KMS-11 (cell line): ENCODE measurements around the gene HSPB3.

Experiments used
- H2AFZ ChIP-seq: fragments of 200-600 bp; sonication (generic); 2 replicates; pipeline ENCODE4 v1.6.1; 2016; ENCODE audit warnings: antibody characterized with exemption, mixed run types, low read depth
- H3K27ac ChIP-seq: fragments of 200-600 bp; sonication (generic); 2 replicates; pipeline ENCODE4 v1.6.1; 2016; ENCODE audit warnings: mild to moderate bottlenecking, mixed run types
- H3K27me3 ChIP-seq: fragments of 200-600 bp; sonication (generic); 2 replicates; pipeline ENCODE4 v1.6.1; 2017; ENCODE audit warnings: mild to moderate bottlenecking, low read depth, mixed run types, moderate library complexity; ENCODE audit not compliant: insufficient read depth
- H3K36me3 ChIP-seq: fragments of 200-600 bp; sonication (generic); 2 replicates; pipeline ENCODE4 v1.6.1; 2017; ENCODE audit warnings: mild to moderate bottlenecking, mixed run types; ENCODE audit not compliant: insufficient read depth
- H3K4me1 ChIP-seq: fragments of 200-600 bp; sonication (generic); 2 replicates; pipeline ENCODE4 v1.6.1; 2016; ENCODE audit warnings: mild to moderate bottlenecking, low read depth, mixed run types; ENCODE audit not compliant: poor library complexity, severe bottlenecking
- H3K4me2 ChIP-seq: fragments of 200-600 bp; sonication (generic); 2 replicates; pipeline ENCODE4 v1.7.0; 2016; ENCODE audit warnings: mild to moderate bottlenecking, mixed run types
- H3K4me3 ChIP-seq: fragments of 200-600 bp; sonication (generic); IDR thresholded peaks from 2 replicates; pipeline ENCODE4 v1.6.1; 2017; ENCODE audit warnings: low read depth, low read length, mixed read lengths; ENCODE audit not compliant: insufficient read depth
- H3K79me2 ChIP-seq: fragments of 200-600 bp; sonication (generic); 2 replicates; pipeline ENCODE4 v1.6.1; 2016; ENCODE audit warnings: low read depth, mixed run types; ENCODE audit not compliant: insufficient read depth
- H3K9ac ChIP-seq: fragments of 200-600 bp; sonication (generic); 2 replicates; pipeline ENCODE4 v1.6.1; 2016; ENCODE audit warnings: mild to moderate bottlenecking, mixed run types
- H4K20me1 ChIP-seq: fragments of 200-600 bp; sonication (generic); 2 replicates; pipeline ENCODE4 v1.6.1; 2016; ENCODE audit warnings: mild to moderate bottlenecking, mixed run types; ENCODE audit not compliant: insufficient read depth
- CTCF ChIP-seq: fragments of 200-600 bp; sonication (generic); conservative IDR thresholded peaks from 2 replicates; pipeline ENCODE4 v1.6.1; 2017; ENCODE audit warnings: low read depth, mild to moderate bottlenecking, antibody characterized with exemption, low read length, moderate library complexity, mixed read lengths

Gene HSPB3

DNA sequence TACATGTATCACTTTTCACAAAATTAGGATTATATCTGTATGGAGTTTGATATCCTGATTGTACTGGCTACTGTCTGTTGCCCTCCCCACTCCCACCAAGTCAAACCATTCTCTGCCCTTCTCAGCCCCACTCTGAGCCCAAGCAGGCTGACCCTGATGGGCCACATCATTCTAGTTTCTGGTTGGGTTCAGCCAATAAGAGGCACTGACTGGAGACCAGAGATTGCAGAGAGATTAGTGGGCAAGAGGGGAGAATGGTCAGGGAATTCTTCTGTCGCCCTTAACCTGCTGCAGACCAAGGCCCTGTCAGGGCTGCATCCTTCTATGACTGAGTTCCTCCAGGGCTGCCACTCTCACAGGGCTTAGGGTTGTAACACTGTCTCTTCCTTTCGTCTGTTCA, 2.7 kb downstream of the HSPB3 start:
- Histone ChIP-seq H4K20me1 (no peaks in the 10 kb centered on the region), H3K27me3 (no peaks in the 10 kb centered on the region), H3K27ac (no peak overlapping the region), H3K4me1 (no peaks in the 10 kb centered on the region), H3K79me2 (no peaks in the 10 kb centered on the region), H3K4me3 (no peak overlapping the region), H3K36me3 (no peaks in the 10 kb centered on the region), H2AFZ (no peak overlapping the region), H3K9ac (no peak overlapping the region), H3K4me2 (no peak overlapping the region)
- TF ChIP-seq CTCF: no peak

DNA sequence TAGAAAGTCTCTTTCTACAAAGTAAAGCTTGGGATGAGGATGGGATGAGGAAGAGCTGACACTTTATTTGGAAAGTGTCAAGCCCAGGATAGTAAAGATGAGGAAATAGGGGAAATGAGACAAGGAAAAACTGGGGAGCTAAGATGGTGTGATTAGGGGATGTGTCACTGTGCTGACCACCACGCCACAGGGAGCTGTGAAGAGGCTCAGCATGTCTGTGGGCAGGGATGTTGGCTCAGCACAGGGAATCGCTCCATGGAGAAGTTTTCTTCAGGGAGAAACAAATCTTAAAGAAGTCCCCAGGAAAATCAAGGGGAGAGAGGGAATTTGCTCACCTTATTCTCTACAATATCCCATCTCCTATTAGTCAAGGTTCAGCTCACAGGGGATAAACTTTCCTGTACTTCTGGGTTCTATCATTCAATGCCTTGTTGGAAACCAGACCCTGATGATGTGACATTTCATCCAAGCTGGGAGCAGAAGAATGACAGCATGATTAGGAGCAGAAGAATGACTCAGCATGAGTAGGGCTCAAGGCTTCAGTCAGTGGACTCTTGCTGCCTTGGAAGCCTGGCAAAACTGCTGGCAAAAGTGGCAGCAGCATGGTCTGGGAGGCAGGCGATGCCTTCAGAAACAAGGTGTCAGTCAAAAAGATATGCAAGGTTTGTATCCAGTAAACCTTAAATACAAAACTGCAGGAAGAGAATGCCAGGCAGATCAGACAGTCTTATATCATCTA, 4.9 kb downstream of the HSPB3 start:
- H3K4me1 ChIP-seq: no peaks in the 10 kb centered on the region
- H3K9ac ChIP-seq: no peak overlapping the region
- no peaks in the 10 kb centered on the region for H4K20me1 ChIP-seq
- H3K4me3 ChIP-seq: no peak overlapping the region
- H3K36me3 ChIP-seq: no peaks in the 10 kb centered on the region
- no peak overlapping the region for H2AFZ ChIP-seq
- H3K27ac ChIP-seq: no peak overlapping the region
- no peaks in the 10 kb centered on the region for H3K27me3 ChIP-seq
- H3K4me2 ChIP-seq: no peak overlapping the region
- TF ChIP-seq CTCF: no peak
- no peaks in the 10 kb centered on the region for H3K79me2 ChIP-seq

DNA sequence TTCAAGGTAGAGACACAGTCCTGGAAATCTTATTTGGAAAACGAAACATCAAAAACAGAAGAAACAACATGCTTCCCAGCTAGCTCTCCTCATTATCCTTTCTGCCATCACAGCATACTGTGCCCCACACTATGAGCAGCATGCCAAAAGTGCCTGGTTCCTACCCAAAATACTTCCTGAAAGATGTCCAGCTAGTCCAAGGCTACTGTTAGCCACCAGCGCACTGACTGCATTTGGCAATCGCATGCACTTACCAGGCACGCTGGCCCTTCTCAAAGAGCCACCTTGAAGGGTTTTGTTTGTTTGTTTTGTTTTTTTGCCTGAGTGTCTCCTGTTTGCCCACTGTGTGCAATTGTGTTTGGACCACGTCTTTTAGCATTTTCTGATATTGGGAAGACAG, 6.8 kb downstream of the HSPB3 start:
- H3K4me3 ChIP-seq: no peak overlapping the region
- H3K4me1 ChIP-seq: no peaks in the 10 kb centered on the region
- H2AFZ ChIP-seq: no peak overlapping the region
- H3K79me2 ChIP-seq: no peaks in the 10 kb centered on the region
- no peak overlapping the region for H3K4me2 ChIP-seq
- H3K9ac ChIP-seq: no peak overlapping the region
- H3K27ac ChIP-seq: no peak overlapping the region
- no peaks in the 10 kb centered on the region for H4K20me1 ChIP-seq
- no peak for TF ChIP-seq CTCF
- H3K27me3 ChIP-seq: no peaks in the 10 kb centered on the region
- no peaks in the 10 kb centered on the region for H3K36me3 ChIP-seq

DNA sequence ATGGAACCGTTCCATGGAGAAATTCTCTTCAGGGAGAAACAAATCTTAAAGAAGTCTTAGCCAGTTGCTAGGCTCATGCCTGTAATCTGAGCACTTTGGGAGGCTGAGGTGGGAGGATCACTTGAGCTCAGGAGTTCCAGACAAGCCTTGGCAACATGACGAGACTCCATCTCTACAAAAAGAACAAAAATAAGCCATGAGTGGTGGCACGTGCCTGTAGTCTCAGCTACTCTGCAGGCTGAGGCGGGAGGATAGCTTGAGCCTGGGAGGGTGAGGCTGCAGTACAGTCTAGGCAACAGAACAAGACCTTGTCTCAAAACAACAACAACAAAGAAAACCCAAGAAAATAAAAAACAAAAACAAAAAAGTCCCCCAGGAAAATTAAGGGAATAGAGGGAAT, 8.2 kb downstream of the HSPB3 start:
- TF ChIP-seq CTCF: no peak
- Histone ChIP-seq H3K9ac (no peak overlapping the region), H3K4me2 (no peak overlapping the region), H3K36me3 (no peaks in the 10 kb centered on the region), H3K27ac (no peak overlapping the region), H4K20me1 (no peaks in the 10 kb centered on the region), H3K4me1 (peaks cover 2% of the 10 kb centered on the region), H3K79me2 (no peaks in the 10 kb centered on the region), H3K4me3 (no peak overlapping the region), H3K27me3 (no peaks in the 10 kb centered on the region), H2AFZ (no peak overlapping the region)
